ENCODE results near the gene ADGRD2. TPM values are rescaled to one million over a fixed set of nuclear protein-coding genes. Genes with fewer than 3 reads are reported as not detected.

Gene ADGRD2
- total RNA-seq: not detected in 2 replicates

GRCh38 chr9:124450241-124450924 is at the start of gene ADGRD2:
Gene ADGRD2, plus strand, starts transcription at chr9:124450451. Its CDS starts 1,216 bp downstream, at chr9:124451667.

GRCh38 chr9:124415102-124415851 is 35.0 kb upstream of the ADGRD2 start, which contains the start of gene PSMB7:
Gene PSMB7, minus strand, starts transcription at chr9:124415442. Its CDS starts 17 bp downstream, at chr9:124415425.

GRCh38 chr9:124506931-124507879 is 57.0 kb downstream of the ADGRD2 start, which contains the start of gene NR5A1:
Gene NR5A1, minus strand, starts transcription at chr9:124507399. Its CDS starts 4,004 bp downstream, at chr9:124503395.

Other genes starting within 250 kb of the ADGRD2 start
- 83.1 and 91.8 TPM in 2 replicates for gene NEK6, start 192.5 kb upstream of the ADGRD2 start, total RNA-seq
- gene PSMB7, start 35.0 kb upstream of the ADGRD2 start, total RNA-seq: 130 and 157 TPM in 2 replicates
- gene NR5A1, start 56.9 kb downstream of the ADGRD2 start, total RNA-seq: not detected in 2 replicates